ENCODE data around the gene THAP10.

- TF ChIP-seq, protein P1, sequence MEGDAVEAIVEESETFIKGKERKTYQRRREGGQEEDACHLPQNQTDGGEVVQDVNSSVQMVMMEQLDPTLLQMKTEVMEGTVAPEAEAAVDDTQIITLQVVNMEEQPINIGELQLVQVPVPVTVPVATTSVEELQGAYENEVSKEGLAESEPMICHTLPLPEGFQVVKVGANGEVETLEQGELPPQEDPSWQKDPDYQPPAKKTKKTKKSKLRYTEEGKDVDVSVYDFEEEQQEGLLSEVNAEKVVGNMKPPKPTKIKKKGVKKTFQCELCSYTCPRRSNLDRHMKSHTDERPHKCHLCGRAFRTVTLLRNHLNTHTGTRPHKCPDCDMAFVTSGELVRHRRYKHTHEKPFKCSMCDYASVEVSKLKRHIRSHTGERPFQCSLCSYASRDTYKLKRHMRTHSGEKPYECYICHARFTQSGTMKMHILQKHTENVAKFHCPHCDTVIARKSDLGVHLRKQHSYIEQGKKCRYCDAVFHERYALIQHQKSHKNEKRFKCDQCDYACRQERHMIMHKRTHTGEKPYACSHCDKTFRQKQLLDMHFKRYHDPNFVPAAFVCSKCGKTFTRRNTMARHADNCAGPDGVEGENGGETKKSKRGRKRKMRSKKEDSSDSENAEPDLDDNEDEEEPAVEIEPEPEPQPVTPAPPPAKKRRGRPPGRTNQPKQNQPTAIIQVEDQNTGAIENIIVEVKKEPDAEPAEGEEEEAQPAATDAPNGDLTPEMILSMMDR (IDR thresholded peaks at IDR 0.05; ENCODE audit: poor library complexity, severe bottlenecking): no peak
- TF ChIP-seq EP300 (conservative IDR thresholded peaks at IDR 0.05; ENCODE audit: poor library complexity, severe bottlenecking): no peak
- no peak for TF ChIP-seq EZH2 (IDR thresholded peaks at IDR 0.05; ENCODE audit: borderline replicate concordance, insufficient read depth, low read length, poor library complexity, severe bottlenecking)
- no peak for TF ChIP-seq POLR2AphosphoS5 (IDR thresholded peaks at IDR 0.05)
- TF ChIP-seq RAD21 (conservative IDR thresholded peaks at IDR 0.05): no peak
Observed at GRCh38 chr15:70834999-70835398, 57.2 kb downstream of the THAP10 start.

All from neural cell (in vitro differentiated cells).